IMR-90 (cell line): ENCODE measurements around the gene DNAJC11.

ENCODE experiments used
- BHLHE40 ChIP-seq: fragments of 150-350 bp; IDR thresholded peaks from 2 replicates; pipeline ENCODE4 v1.6.1; 2016; ENCODE audit warnings: mild to moderate bottlenecking, low read depth, low read length
- CTCF ChIP-seq: conservative IDR thresholded peaks from 2 replicates; pipeline ENCODE4 v1.5.1; 2012; ENCODE audit warnings: mild to moderate bottlenecking, low read depth, low read length, improper control_type of control experiment
- ELK1 ChIP-seq: fragments of 150-350 bp; IDR thresholded peaks from 2 replicates; pipeline ENCODE4 v1.6.1; 2016; ENCODE audit warnings: low read depth, mild to moderate bottlenecking, low read length, moderate library complexity, borderline replicate concordance
- POLR2A ChIP-seq: IDR thresholded peaks from 2 replicates; pipeline ENCODE4 v1.6.1; 2012; ENCODE audit warnings: mild to moderate bottlenecking, low read depth, low read length
- RFX5 ChIP-seq: IDR thresholded peaks from 2 replicates; pipeline ENCODE4 v1.8.0; 2012; ENCODE audit warnings: low read depth, mild to moderate bottlenecking, low read length, moderate library complexity

- TF ChIP-seq POLR2A = peak; percentile 97
- TF ChIP-seq CTCF = no peak
- no peak for TF ChIP-seq RFX5
- no peak for TF ChIP-seq ELK1
- TF ChIP-seq BHLHE40 = no peak
These were observed 98.9 kb downstream of the DNAJC11 start, which contains the start of gene KLHL21 for GRCh38 chr1:6602669-6603237.
